H9 (cell line): ENCODE results near the gene C12orf75. TPM values are rescaled to one million over a fixed set of nuclear protein-coding genes. Genes with fewer than 3 reads are reported as not detected.

Experiments used
- DNase-seq: peaks from one replicate; pipeline ENCODE4 v3.0.0-alpha.2; 2017
- H2AFZ ChIP-seq: one replicate; pipeline ENCODE4 v1.6.1; 2013; ENCODE audit warnings: mild to moderate bottlenecking, low read length, control low read depth, moderate library complexity
- H2AK5ac ChIP-seq: 2 replicates; pipeline ENCODE4 v1.6.1; 2013; ENCODE audit warnings: low read length, control low read depth, mixed read lengths; ENCODE audit not compliant: insufficient read length
- H2BK120ac ChIP-seq: one replicate; pipeline ENCODE4 v1.6.1; 2013; ENCODE audit warnings: low read depth, mild to moderate bottlenecking, low read length, control low read depth, inconsistent platforms; ENCODE audit not compliant: poor library complexity, severe bottlenecking
- H2BK12ac ChIP-seq: 2 replicates; pipeline ENCODE4 v1.6.1; 2013; ENCODE audit warnings: low read length, control low read depth, mixed read lengths, low read depth; ENCODE audit not compliant: insufficient read length
- H2BK15ac ChIP-seq: 2 replicates; pipeline ENCODE4 v1.6.1; 2013; ENCODE audit warnings: low read depth, low read length, control low read depth
- H2BK20ac ChIP-seq: one replicate; pipeline ENCODE4 v1.6.1; 2013; ENCODE audit warnings: low read depth, mild to moderate bottlenecking, low read length, control low read depth, inconsistent platforms; ENCODE audit not compliant: poor library complexity, severe bottlenecking
- H2BK5ac ChIP-seq: 2 replicates; pipeline ENCODE4 v1.6.1; 2013; ENCODE audit warnings: low read length, control low read depth, mixed read lengths; ENCODE audit not compliant: insufficient read length
- H3K14ac ChIP-seq: 2 replicates; pipeline ENCODE4 v1.6.1; 2013; ENCODE audit warnings: low read length, control low read depth; ENCODE audit not compliant: insufficient read depth
- H3K18ac ChIP-seq: 2 replicates; pipeline ENCODE4 v1.6.1; 2013; ENCODE audit warnings: low read depth, mild to moderate bottlenecking, mixed read lengths, low read length, control low read depth; ENCODE audit not compliant: insufficient read length
- H3K23ac ChIP-seq: 2 replicates; pipeline ENCODE4 v1.6.1; 2013; ENCODE audit warnings: low read length, control low read depth, mixed read lengths, low read depth; ENCODE audit not compliant: insufficient read length
- H3K23me2 ChIP-seq: 2 replicates; pipeline ENCODE4 v1.6.1; 2013; ENCODE audit warnings: low read depth, mild to moderate bottlenecking, mixed read lengths, low read length, control low read depth; ENCODE audit not compliant: insufficient read length, poor library complexity, severe bottlenecking
- H3K27ac ChIP-seq: 2 replicates; pipeline ENCODE4 v1.5.1; 2013; ENCODE audit warnings: low read length, control low read depth, mixed read lengths, low read depth; ENCODE audit not compliant: insufficient read length
- H3K27me3 ChIP-seq: 2 replicates; pipeline ENCODE4 v1.6.1; 2013; ENCODE audit warnings: low read length, control low read depth, inconsistent platforms; ENCODE audit not compliant: insufficient read depth
- H3K4ac ChIP-seq: 2 replicates; pipeline ENCODE4 v1.6.1; 2013; ENCODE audit warnings: low read depth, mild to moderate bottlenecking, control low read depth, inconsistent platforms, low read length, moderate library complexity
- H3K4me1 ChIP-seq: 2 replicates; pipeline ENCODE4 v1.6.1; 2013; ENCODE audit warnings: low read length, control low read depth, inconsistent platforms; ENCODE audit not compliant: insufficient read depth
- H3K4me2 ChIP-seq: 2 replicates; pipeline ENCODE4 v1.6.1; 2013; ENCODE audit warnings: low read length, control low read depth, mixed read lengths; ENCODE audit not compliant: insufficient read length, insufficient read depth
- H3K56ac ChIP-seq: 2 replicates; pipeline ENCODE4 v1.6.1; 2013; ENCODE audit warnings: low read depth, mild to moderate bottlenecking, mixed read lengths, low read length, control low read depth; ENCODE audit not compliant: insufficient read length
- H3K79me1 ChIP-seq: 2 replicates; pipeline ENCODE4 v1.6.1; 2013; ENCODE audit warnings: low read depth, mild to moderate bottlenecking, moderate library complexity, low read length, control low read depth, inconsistent platforms; ENCODE audit not compliant: insufficient read depth, poor library complexity, severe bottlenecking
- H3K79me2 ChIP-seq: 2 replicates; pipeline ENCODE4 v1.6.1; 2013; ENCODE audit warnings: low read length, control low read depth, inconsistent platforms; ENCODE audit not compliant: insufficient read depth
- H3K9ac ChIP-seq: 2 replicates; pipeline ENCODE4 v1.6.1; 2013; ENCODE audit warnings: low read length, control low read depth, mixed read lengths; ENCODE audit not compliant: insufficient read length; ENCODE audit errors: extremely low read depth
- H3K9me3 ChIP-seq: one replicate; pipeline ENCODE4 v1.6.1; 2013; ENCODE audit warnings: low read depth, low read length, inconsistent platforms; ENCODE audit not compliant: control insufficient read depth
- H3T11ph ChIP-seq: one replicate; pipeline ENCODE4 v1.6.1; 2013; ENCODE audit warnings: mild to moderate bottlenecking, low read length, control low read depth, inconsistent platforms
- H4K20me1 ChIP-seq: one replicate; pipeline ENCODE4 v1.6.1; 2013; ENCODE audit not compliant: control insufficient read depth, insufficient read length, insufficient read depth
- H4K5ac ChIP-seq: 2 replicates; pipeline ENCODE4 v1.6.1; 2013; ENCODE audit warnings: low read depth, mild to moderate bottlenecking, mixed read lengths, low read length, control low read depth; ENCODE audit not compliant: insufficient read length
- H4K8ac ChIP-seq: replicated peaks from 2 replicates; pipeline ENCODE4 v1.6.1; 2013; ENCODE audit warnings: low read length, control low read depth, mixed read lengths, low read depth; ENCODE audit not compliant: insufficient read length
- H4K91ac ChIP-seq: 2 replicates; pipeline ENCODE4 v1.6.1; 2013; ENCODE audit warnings: low read depth, mild to moderate bottlenecking, moderate library complexity, mixed read lengths, low read length, control low read depth; ENCODE audit not compliant: insufficient read length
- H3K27ac Mint-ChIP-seq, 3 experiments: 2 replicates in 2 of 3; 3 replicates in 1 of 3; pipeline ENCODE4 v1.8.0; 2020 to 2021; ENCODE audit warnings: mixed read lengths in 3 of 3, mild to moderate bottlenecking in 1 of 3, moderate library complexity in 1 of 3
- H3K27me3 Mint-ChIP-seq: 2 replicates; pipeline ENCODE4 v1.8.0; 2021; ENCODE audit warnings: low read depth, mild to moderate bottlenecking, moderate library complexity, mixed read lengths
- H3K36me3 Mint-ChIP-seq, 3 experiments: 2 replicates in 2 of 3; 3 replicates in 1 of 3; pipeline ENCODE4 v1.8.0; 2020 to 2021; ENCODE audit warnings: low read depth in 3 of 3, mixed read lengths in 3 of 3; ENCODE audit not compliant: insufficient read depth in 1 of 3
- H3K4me1 Mint-ChIP-seq, 2 experiments: 2 replicates each; pipeline ENCODE4 v1.8.0; 2020; ENCODE audit warnings: mixed read lengths in 2 of 2
- H3K4me3 Mint-ChIP-seq, 2 experiments: 2 replicates in 1 of 2; 3 replicates in 1 of 2; pipeline ENCODE4 v1.8.0; 2020 to 2021; ENCODE audit warnings: mild to moderate bottlenecking in 2 of 2, mixed read lengths in 2 of 2, moderate library complexity in 1 of 2
- H3K9me3 Mint-ChIP-seq, 2 experiments: 2 replicates in 1 of 2; 3 replicates in 1 of 2; pipeline ENCODE4 v1.8.0; 2020; ENCODE audit warnings: mild to moderate bottlenecking in 2 of 2, mixed read lengths in 2 of 2, moderate library complexity in 1 of 2
- total RNA-seq: library from RNA; stranded (reverse); gene quantifications from 2 replicates; pipeline ENCODE4 v1.2.1, GENCODE V29; 2021
- TF ChIP-seq, protein P1 (sequence below): fragments of 200-600 bp; sonication (generic); conservative IDR thresholded peaks from 3 replicates; pipeline ENCODE4 v1.8.0; 2021; ENCODE audit warnings: antibody characterized with exemption, mild to moderate bottlenecking

C12orf75 gene
- total RNA-seq, 1 experiment from 2014 or later: 37.9 TPM

DNA sequence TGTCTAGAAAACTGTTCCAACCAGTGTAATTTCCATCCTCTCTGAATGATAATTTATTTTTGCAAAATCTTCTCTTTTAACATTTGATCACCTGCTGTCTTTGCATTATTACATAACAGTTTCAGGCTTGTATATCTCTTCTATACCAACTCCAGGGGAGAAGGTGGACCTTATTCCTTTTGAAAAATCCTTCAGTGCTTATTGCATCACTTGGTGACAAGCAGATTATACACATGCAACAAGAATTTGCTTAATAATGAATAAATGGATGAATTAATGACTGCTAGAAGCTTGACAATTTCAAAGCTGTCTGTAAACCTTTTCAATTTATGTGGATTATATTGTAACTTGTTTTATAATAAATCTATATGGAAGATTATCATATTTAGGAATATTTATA, 37.3 kb upstream of the C12orf75 start:
- Mint-ChIP-seq H3K9me3 (peaks cover 7 to 8% of the 10 kb centered on the region in 2 experiments), H3K27ac (no peak overlapping the region), H3K36me3 (peaks cover 7 to 8% (median 8%) of the 10 kb centered on the region in 3 experiments), H3K4me1 (peaks cover 15 to 20% of the 10 kb centered on the region in 2 experiments), H3K4me3 (no peak overlapping the region), H3K27me3 (no peaks in the 10 kb centered on the region; the same call in 1 of the 2 replicates)
- Histone ChIP-seq H2BK12ac (no peak overlapping the region), H3K9ac (no peak overlapping the region), H3K14ac (no peak overlapping the region), H3K23ac (no peak overlapping the region), H3T11ph (no peak overlapping the region), H3K4ac (no peak overlapping the region), H3K23me2 (no peaks in the 10 kb centered on the region), H4K8ac (no peak overlapping the region), H3K27me3 (no peaks in the 10 kb centered on the region; the same call in 1 of the 2 replicates), H4K5ac (no peak overlapping the region), H2BK5ac (no peak overlapping the region), H3K4me1 (no peaks in the 10 kb centered on the region), H2AFZ (no peak overlapping the region), H3K56ac (no peak overlapping the region), H3K18ac (no peak overlapping the region), H3K4me2 (no peak overlapping the region), H2BK15ac (no peak overlapping the region), H4K20me1 (no peaks in the 10 kb centered on the region), H4K91ac (no peak overlapping the region), H2AK5ac (no peak overlapping the region), H2BK20ac (no peak overlapping the region), H2BK120ac (no peak overlapping the region), H3K79me1 (no peaks in the 10 kb centered on the region), H3K79me2 (no peaks in the 10 kb centered on the region), H3K27ac (no peak overlapping the region), H3K9me3 (peaks cover 10% of the 10 kb centered on the region)
- DNase-seq: no peak
- TF ChIP-seq, protein P1, sequence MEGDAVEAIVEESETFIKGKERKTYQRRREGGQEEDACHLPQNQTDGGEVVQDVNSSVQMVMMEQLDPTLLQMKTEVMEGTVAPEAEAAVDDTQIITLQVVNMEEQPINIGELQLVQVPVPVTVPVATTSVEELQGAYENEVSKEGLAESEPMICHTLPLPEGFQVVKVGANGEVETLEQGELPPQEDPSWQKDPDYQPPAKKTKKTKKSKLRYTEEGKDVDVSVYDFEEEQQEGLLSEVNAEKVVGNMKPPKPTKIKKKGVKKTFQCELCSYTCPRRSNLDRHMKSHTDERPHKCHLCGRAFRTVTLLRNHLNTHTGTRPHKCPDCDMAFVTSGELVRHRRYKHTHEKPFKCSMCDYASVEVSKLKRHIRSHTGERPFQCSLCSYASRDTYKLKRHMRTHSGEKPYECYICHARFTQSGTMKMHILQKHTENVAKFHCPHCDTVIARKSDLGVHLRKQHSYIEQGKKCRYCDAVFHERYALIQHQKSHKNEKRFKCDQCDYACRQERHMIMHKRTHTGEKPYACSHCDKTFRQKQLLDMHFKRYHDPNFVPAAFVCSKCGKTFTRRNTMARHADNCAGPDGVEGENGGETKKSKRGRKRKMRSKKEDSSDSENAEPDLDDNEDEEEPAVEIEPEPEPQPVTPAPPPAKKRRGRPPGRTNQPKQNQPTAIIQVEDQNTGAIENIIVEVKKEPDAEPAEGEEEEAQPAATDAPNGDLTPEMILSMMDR: no peak
